IPS-18a (cell line): Measurements from ENCODE around the gene DIRAS2.

Source experiments
- H3K27ac ChIP-seq: one replicate; pipeline ENCODE4 v1.5.1; 2013; ENCODE audit warnings: low read length
- H3K27me3 ChIP-seq: one replicate; pipeline ENCODE4 v1.6.1; 2013; ENCODE audit warnings: mild to moderate bottlenecking, low read length; ENCODE audit not compliant: control insufficient read depth, insufficient read depth
- H3K36me3 ChIP-seq: one replicate; pipeline ENCODE4 v1.6.1; 2013; ENCODE audit warnings: low read depth, low read length; ENCODE audit not compliant: control insufficient read depth
- H3K4me1 ChIP-seq: one replicate; pipeline ENCODE4 v1.6.1; 2013; ENCODE audit warnings: low read depth, low read length; ENCODE audit not compliant: control insufficient read depth
- H3K4me3 ChIP-seq: one replicate; pipeline ENCODE4 v1.5.1; 2013; ENCODE audit warnings: low read length
- H3K9ac ChIP-seq: one replicate; pipeline ENCODE4 v1.6.1; 2013; ENCODE audit warnings: mild to moderate bottlenecking, low read length, moderate library complexity
- H3K9me3 ChIP-seq: one replicate; pipeline ENCODE4 v1.6.1; 2013; ENCODE audit warnings: low read depth, low read length; ENCODE audit not compliant: control insufficient read depth

DIRAS2 gene

DNA sequence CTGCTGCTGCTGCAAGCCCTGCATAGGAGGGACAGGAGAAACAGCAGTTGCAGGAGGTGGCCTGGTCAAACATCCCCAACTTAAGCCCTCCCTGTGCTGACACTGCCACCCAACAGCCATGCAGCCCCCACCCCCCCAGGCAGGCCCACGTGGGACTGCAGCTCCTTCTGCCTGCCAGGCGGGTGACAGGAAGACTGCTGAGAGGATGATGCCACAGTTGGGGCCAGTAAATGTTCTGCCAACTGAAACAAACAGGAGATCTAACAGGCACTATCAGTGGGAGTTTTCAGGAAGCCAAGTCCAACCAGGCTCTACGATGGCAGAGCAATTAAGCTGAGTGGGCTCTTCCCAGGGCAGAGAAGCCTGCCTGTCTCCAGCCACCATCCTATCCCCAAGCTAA, 31.1 kb downstream of the DIRAS2 start:
- Histone ChIP-seq H3K4me1 (no peaks in the 10 kb centered on the region), H3K27me3 (no peaks in the 10 kb centered on the region), H3K9ac (no peak overlapping the region), H3K36me3 (no peaks in the 10 kb centered on the region), H3K4me3 (no peak overlapping the region), H3K27ac (no peak overlapping the region), H3K9me3 (no peaks in the 10 kb centered on the region)

GRCh38 chr9:90611121-90611520, 31.5 kb downstream of the DIRAS2 start:
- Histone ChIP-seq H3K27ac (no peak overlapping the region), H3K9me3 (no peaks in the 10 kb centered on the region), H3K27me3 (no peaks in the 10 kb centered on the region), H3K4me1 (no peaks in the 10 kb centered on the region), H3K4me3 (no peak overlapping the region), H3K36me3 (no peaks in the 10 kb centered on the region), H3K9ac (no peak overlapping the region)

GRCh38 chr9:90607701-90608516, 34.7 kb downstream of the DIRAS2 start:
- Histone ChIP-seq H3K36me3 (no peaks in the 10 kb centered on the region), H3K4me1 (no peaks in the 10 kb centered on the region), H3K27me3 (no peaks in the 10 kb centered on the region), H3K9ac (no peak overlapping the region), H3K27ac (no peak overlapping the region), H3K9me3 (no peaks in the 10 kb centered on the region), H3K4me3 (no peak overlapping the region)

- H3K9me3 ChIP-seq, result no peaks in the 10 kb centered on the region
- H3K4me3 ChIP-seq, result no peak overlapping the region
- no peaks in the 10 kb centered on the region for H3K36me3 ChIP-seq
- H3K27me3 ChIP-seq, result no peaks in the 10 kb centered on the region
- H3K9ac ChIP-seq, result no peak overlapping the region
- no peak overlapping the region for H3K27ac ChIP-seq
- no peaks in the 10 kb centered on the region for H3K4me1 ChIP-seq
Observed at GRCh38 chr9:90600029-90600428, 42.6 kb downstream of the DIRAS2 start.

- Histone ChIP-seq H3K9ac (no peak overlapping the region), H3K4me3 (no peak overlapping the region), H3K36me3 (no peaks in the 10 kb centered on the region), H3K27me3 (no peaks in the 10 kb centered on the region), H3K9me3 (no peaks in the 10 kb centered on the region), H3K4me1 (no peaks in the 10 kb centered on the region), H3K27ac (no peak overlapping the region)
Observed at GRCh38 chr9:90598191-90598590, 44.4 kb downstream of the DIRAS2 start.

DNA sequence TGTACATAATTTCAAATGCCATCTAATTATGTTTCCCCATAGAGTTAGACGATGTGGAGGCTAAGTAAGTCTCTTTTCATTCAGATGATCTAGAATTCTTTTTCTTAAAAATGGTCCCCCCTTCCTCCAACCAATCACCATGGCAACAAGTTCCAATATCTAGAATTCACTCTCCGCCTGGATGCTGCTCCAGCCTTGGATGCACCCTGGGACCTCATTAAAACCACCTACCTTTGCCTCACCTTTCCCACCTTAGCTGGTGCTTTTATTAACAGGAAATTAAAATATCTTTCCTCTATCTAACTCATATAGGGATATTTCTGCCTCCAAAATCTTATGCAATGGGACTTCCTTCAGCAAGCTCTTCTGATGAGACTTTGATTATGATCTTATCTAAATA, 49.0 kb downstream of the DIRAS2 start:
- H3K4me3 ChIP-seq, result no peak overlapping the region
- no peak overlapping the region for H3K27ac ChIP-seq
- H3K9me3 ChIP-seq, result no peaks in the 10 kb centered on the region
- H3K36me3 ChIP-seq, result no peaks in the 10 kb centered on the region
- no peaks in the 10 kb centered on the region for H3K27me3 ChIP-seq
- H3K4me1 ChIP-seq, result no peaks in the 10 kb centered on the region
- no peak overlapping the region for H3K9ac ChIP-seq

DNA sequence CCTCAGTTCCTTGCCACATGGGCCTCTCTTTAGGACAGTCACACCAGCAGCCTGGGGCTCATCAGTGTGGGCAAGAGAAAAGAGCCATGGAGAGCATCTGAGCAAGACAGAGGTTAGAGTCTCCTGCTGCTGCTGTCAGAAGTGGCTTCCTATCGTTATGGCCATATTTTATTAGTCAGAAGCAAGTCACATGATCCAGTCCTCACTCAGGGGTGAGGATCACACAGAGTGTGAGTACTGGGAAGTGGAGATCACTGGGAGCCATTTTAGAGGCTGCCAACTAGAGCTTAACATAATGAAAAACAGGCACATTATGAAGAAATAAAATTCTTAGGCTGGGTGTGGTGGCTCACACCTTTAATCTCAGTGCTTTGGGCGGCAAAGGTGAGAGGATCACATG, 62.0 kb downstream of the DIRAS2 start:
- no peaks in the 10 kb centered on the region for H3K36me3 ChIP-seq
- no peaks in the 10 kb centered on the region for H3K9me3 ChIP-seq
- H3K4me1 ChIP-seq, result peaks cover 3% of the 10 kb centered on the region
- no peaks in the 10 kb centered on the region for H3K27me3 ChIP-seq
- H3K4me3 ChIP-seq, result no peak overlapping the region
- no peak overlapping the region for H3K27ac ChIP-seq
- no peak overlapping the region for H3K9ac ChIP-seq

DNA sequence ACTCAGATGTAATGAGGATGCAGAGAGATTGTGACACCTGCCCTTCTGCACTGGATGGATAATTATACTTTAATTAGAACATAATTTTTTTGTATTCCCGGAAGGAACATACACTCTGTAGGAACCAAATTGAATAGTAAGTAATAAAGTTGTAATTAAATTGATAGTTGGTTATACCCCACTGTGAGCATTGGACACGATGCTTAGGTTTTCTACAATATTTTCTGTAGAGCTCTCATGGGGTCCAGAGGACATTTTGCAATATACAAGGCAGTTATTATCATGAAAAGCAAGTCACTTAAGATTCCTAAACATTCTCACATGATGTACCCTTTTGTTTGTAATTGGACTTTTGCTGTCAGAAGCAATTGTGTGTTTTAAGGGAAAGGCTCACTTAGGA, 63.4 kb downstream of the DIRAS2 start:
- no peak overlapping the region for H3K27ac ChIP-seq
- H3K27me3 ChIP-seq, result no peaks in the 10 kb centered on the region
- H3K4me1 ChIP-seq, result peaks cover 3% of the 10 kb centered on the region
- H3K4me3 ChIP-seq, result no peak overlapping the region
- no peaks in the 10 kb centered on the region for H3K36me3 ChIP-seq
- H3K9me3 ChIP-seq, result no peaks in the 10 kb centered on the region
- no peak overlapping the region for H3K9ac ChIP-seq

- Histone ChIP-seq H3K9ac (no peak overlapping the region), H3K9me3 (no peaks in the 10 kb centered on the region), H3K27ac (no peak overlapping the region), H3K4me3 (no peak overlapping the region), H3K36me3 (no peaks in the 10 kb centered on the region), H3K27me3 (no peaks in the 10 kb centered on the region), H3K4me1 (peaks cover 3% of the 10 kb centered on the region)
Observed at GRCh38 chr9:90578126-90578815, 64.4 kb downstream of the DIRAS2 start.

DNA sequence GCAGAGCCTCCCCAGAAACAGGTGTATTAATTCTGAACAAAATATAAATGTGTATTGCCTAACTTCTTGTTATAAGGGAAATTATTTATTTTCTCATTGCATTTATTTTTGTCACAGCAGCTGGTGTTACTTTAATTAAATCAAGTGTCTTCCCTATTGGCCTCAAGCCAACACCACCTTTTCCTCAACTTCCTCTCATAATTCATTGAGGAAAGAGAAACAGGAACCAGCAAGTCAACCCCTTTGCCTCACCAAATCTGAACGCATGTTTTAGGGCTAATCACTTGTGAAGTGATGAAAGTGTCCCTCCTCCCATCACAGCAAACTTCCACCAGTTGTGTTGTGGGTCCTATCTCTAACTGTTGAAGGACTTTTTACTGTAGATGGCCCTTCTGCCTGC, 73.1 kb downstream of the DIRAS2 start:
- no peaks in the 10 kb centered on the region for H3K4me1 ChIP-seq
- H3K36me3 ChIP-seq, result no peaks in the 10 kb centered on the region
- H3K4me3 ChIP-seq, result no peak overlapping the region
- no peaks in the 10 kb centered on the region for H3K27me3 ChIP-seq
- H3K9me3 ChIP-seq, result no peaks in the 10 kb centered on the region
- no peak overlapping the region for H3K9ac ChIP-seq
- no peak overlapping the region for H3K27ac ChIP-seq

GRCh38 chr9:90568667-90569066, 74.0 kb downstream of the DIRAS2 start:
- no peak overlapping the region for H3K9ac ChIP-seq

DNA sequence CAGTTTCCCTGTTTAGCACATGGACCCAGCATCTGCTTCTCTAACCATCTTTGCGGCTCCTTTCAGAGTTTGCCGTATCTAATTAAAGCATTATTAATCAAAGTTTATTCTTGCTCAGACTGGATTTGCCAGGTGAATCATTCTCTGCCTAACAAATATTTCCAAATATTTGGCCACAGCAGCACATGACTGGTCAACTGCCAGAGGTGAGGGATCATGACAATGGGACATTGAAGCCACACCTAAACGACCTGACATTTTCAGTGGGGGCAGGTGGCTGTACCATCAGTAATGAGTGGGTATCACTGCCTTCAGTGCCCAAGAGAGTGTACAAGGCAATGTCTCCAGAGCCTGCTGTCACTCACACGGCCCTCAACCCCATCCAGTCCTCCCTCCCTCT, 80.4 kb downstream of the DIRAS2 start:
- Histone ChIP-seq H3K27me3 (no peaks in the 10 kb centered on the region), H3K4me3 (no peak overlapping the region), H3K36me3 (no peaks in the 10 kb centered on the region), H3K9me3 (no peaks in the 10 kb centered on the region), H3K9ac (no peak overlapping the region), H3K27ac (no peak overlapping the region), H3K4me1 (no peaks in the 10 kb centered on the region)

More at GRCh38 chr9:90568667-90569066, 74.0 kb downstream of the DIRAS2 start:
- Histone ChIP-seq H3K9me3 (no peaks in the 10 kb centered on the region), H3K27ac (no peak overlapping the region), H3K4me1 (no peaks in the 10 kb centered on the region), H3K36me3 (no peaks in the 10 kb centered on the region), H3K27me3 (no peaks in the 10 kb centered on the region), H3K4me3 (no peak overlapping the region)
